ENCODE results near the gene DCAF12. TPM values are rescaled to one million over a fixed set of nuclear protein-coding genes. Genes with fewer than 3 reads are reported as not detected.

DCAF12 gene
- polyA plus RNA-seq, 1 donor from 2014 or later = 37.7 TPM

DNA sequence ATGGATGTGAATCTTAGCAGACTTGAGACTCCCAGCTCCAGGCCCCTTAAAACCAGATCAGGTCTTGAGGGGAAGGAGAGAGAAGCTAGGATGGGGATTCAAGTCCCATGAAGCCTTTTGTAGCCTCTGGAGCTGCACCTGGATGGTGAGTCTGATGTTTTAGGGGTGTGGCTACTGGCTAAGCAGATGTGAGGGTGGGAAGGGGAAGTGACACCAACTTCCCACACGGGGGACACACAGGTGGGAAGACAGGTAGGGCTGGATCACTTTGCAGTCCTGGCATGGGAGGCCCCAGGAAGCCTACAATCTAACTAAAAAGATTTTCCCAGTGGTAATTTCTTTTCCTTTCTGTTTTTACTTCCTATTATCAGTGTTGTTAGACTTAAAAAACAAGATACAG lies 39.1 kb downstream of the DCAF12 start:
- Histone ChIP-seq H3K9me3 (ENCODE audit: low read length) (no peaks in the 10 kb centered on the region), H3F3A (ENCODE audit: insufficient read depth, low read length, poor library complexity, severe bottlenecking) (no peaks in the 10 kb centered on the region), H3K4me3 (ENCODE audit: low read length) (no peak overlapping the region), H3K9ac (ENCODE audit: low read length) (no peak overlapping the region), H2AFZ (ENCODE audit: low read depth, low read length) (no peak overlapping the region), H4K20me1 (ENCODE audit: insufficient read depth) (no peaks in the 10 kb centered on the region), H3K27me3 (ENCODE audit: insufficient read depth, low read depth, low read length) (no peaks in the 10 kb centered on the region), H3K27ac (ENCODE audit: low read length) (no peak overlapping the region), H3K9me2 (ENCODE audit: insufficient read depth, low read length) (no peaks in the 10 kb centered on the region), H3K4me2 (ENCODE audit: low read length) (no peak overlapping the region), H3K79me2 (replicated peaks; ENCODE audit: insufficient read depth, low read length) (no peaks in the 10 kb centered on the region), H3K36me3 (ENCODE audit: insufficient read depth, low read length) (no peaks in the 10 kb centered on the region)
- no peak for TF ChIP-seq RAD21 (conservative IDR thresholded peaks at IDR 0.05)
- TF ChIP-seq SMC3 (conservative IDR thresholded peaks at IDR 0.05; ENCODE audit: poor library complexity) = no peak
- TF ChIP-seq EP300 (conservative IDR thresholded peaks at IDR 0.05; ENCODE audit: poor library complexity, severe bottlenecking) = no peak
- no peak for TF ChIP-seq POLR2AphosphoS5 (IDR thresholded peaks at IDR 0.05)
- no peak for TF ChIP-seq MXI1 (conservative IDR thresholded peaks at IDR 0.05; ENCODE audit: poor library complexity, severe bottlenecking)
- TF ChIP-seq REST (IDR thresholded peaks at IDR 0.05; ENCODE audit: borderline replicate concordance) = no peak
- TF ChIP-seq CTCF (IDR thresholded peaks at IDR 0.05; ENCODE audit: poor library complexity, severe bottlenecking) = no peak
- TF ChIP-seq TAF1 (IDR thresholded peaks at IDR 0.05; ENCODE audit: low read depth) = no peak
- no peak for TF ChIP-seq EZH2 (IDR thresholded peaks at IDR 0.05; ENCODE audit: borderline replicate concordance, insufficient read depth, low read length, poor library complexity, severe bottlenecking)

- Histone ChIP-seq H3K27ac (ENCODE audit: low read length) (no peak overlapping the region), H3K9ac (ENCODE audit: low read length) (no peak overlapping the region), H3K36me3 (ENCODE audit: insufficient read depth, low read length) (no peaks in the 10 kb centered on the region)
Measured at GRCh38 chr9:34086864-34087263, 39.6 kb downstream of the DCAF12 start.

More at GRCh38 chr9:34086864-34087263, 39.6 kb downstream of the DCAF12 start:
- Histone ChIP-seq H3K9me3 (ENCODE audit: low read length) (no peaks in the 10 kb centered on the region), H4K20me1 (ENCODE audit: insufficient read depth) (no peaks in the 10 kb centered on the region), H3K79me2 (replicated peaks; ENCODE audit: insufficient read depth, low read length) (no peaks in the 10 kb centered on the region), H3F3A (ENCODE audit: insufficient read depth, low read length, poor library complexity, severe bottlenecking) (no peaks in the 10 kb centered on the region), H3K9me2 (ENCODE audit: insufficient read depth, low read length) (no peaks in the 10 kb centered on the region), H2AFZ (ENCODE audit: low read depth, low read length) (no peak overlapping the region), H3K4me3 (ENCODE audit: low read length) (no peak overlapping the region), H3K27me3 (ENCODE audit: insufficient read depth, low read depth, low read length) (no peaks in the 10 kb centered on the region), H3K4me2 (ENCODE audit: low read length) (no peak overlapping the region)
- no peak for TF ChIP-seq EP300 (conservative IDR thresholded peaks at IDR 0.05; ENCODE audit: poor library complexity, severe bottlenecking)
- TF ChIP-seq EZH2 (IDR thresholded peaks at IDR 0.05; ENCODE audit: borderline replicate concordance, insufficient read depth, low read length, poor library complexity, severe bottlenecking) = no peak
- TF ChIP-seq RAD21 (conservative IDR thresholded peaks at IDR 0.05) = no peak
- no peak for TF ChIP-seq POLR2AphosphoS5 (IDR thresholded peaks at IDR 0.05)
- TF ChIP-seq REST (IDR thresholded peaks at IDR 0.05; ENCODE audit: borderline replicate concordance) = no peak
- TF ChIP-seq CTCF (IDR thresholded peaks at IDR 0.05; ENCODE audit: poor library complexity, severe bottlenecking) = no peak
- TF ChIP-seq TAF1 (IDR thresholded peaks at IDR 0.05; ENCODE audit: low read depth) = no peak
- TF ChIP-seq MXI1 (conservative IDR thresholded peaks at IDR 0.05; ENCODE audit: poor library complexity, severe bottlenecking) = no peak
- no peak for TF ChIP-seq SMC3 (conservative IDR thresholded peaks at IDR 0.05; ENCODE audit: poor library complexity)

Measured in neural cell (in vitro differentiated cells).